Body of pancreas (tissue), 4 donors: Measurements from ENCODE around the gene SOD1. TPM values are rescaled to one million over a fixed set of nuclear protein-coding genes. Genes with fewer than 3 reads are reported as not detected.

Experiments
- ATAC-seq: fragments of 150-250 bp; one replicate; pipeline ENCODE4 v1.9.1; 2016
- DNase-seq, 4 donors: peaks; one replicate each; pipeline ENCODE4 v3.0.0-alpha.2; 2019
- H3K27ac ChIP-seq, 4 donors: fragments of 200-600 bp; sonication (generic); 1 replicate in 3 of 4; 2 replicates in 1 of 4; pipeline versions ENCODE4 v1.5.1 to v1.6.1; 2016 to 2019; ENCODE audit warnings: mild to moderate bottlenecking in 1 of 4, mixed read lengths in 1 of 4, moderate library complexity in 1 of 4
- H3K27me3 ChIP-seq, 2 donors: fragments of 200-600 bp; sonication (generic); one replicate each; pipeline ENCODE4 v1.6.0; 2016; ENCODE audit warnings: mild to moderate bottlenecking in 1 of 2
- H3K36me3 ChIP-seq, 2 donors: fragments of 200-600 bp; sonication (generic); replicated peaks in 1 of 2; 2 replicates each; pipeline ENCODE4 v1.5.1; 2016; ENCODE audit warnings: low read depth in 2 of 2; ENCODE audit not compliant: insufficient read depth in 1 of 2
- H3K4me1 ChIP-seq: fragments of 200-600 bp; sonication (generic); one replicate; pipeline ENCODE4 v1.6.0; 2016
- H3K4me3 ChIP-seq, 2 donors: fragments of 200-600 bp; sonication (generic); 1 replicate in 1 of 2; 2 replicates in 1 of 2; pipeline ENCODE4 v1.5.1; 2016 to 2019
- H3K9me3 ChIP-seq, 3 donors: fragments of 200-600 bp; sonication (generic); 1 replicate in 2 of 3; 2 replicates in 1 of 3; pipeline ENCODE4 v1.5.1; 2016
- POLR2A ChIP-seq, 3 donors: fragments of 450-650 bp; IDR thresholded peaks; one replicate each; pipeline ENCODE4 v1.6.1; 2016; ENCODE audit warnings: antibody characterized with exemption in 3 of 3, mild to moderate bottlenecking in 2 of 3
- WGBS, 2 donors: methylation state at CpG; one replicate each; pipeline ENCODE4 v1.1.5; 2017; 5-methylcytosine and 5-hydroxymethylcytosine counted together
- intact Hi-C: fragments of 100-400 bp; cut with DNase I; formaldehyde crosslinking; loops from one replicate; pipeline ENCODE4 v1.15.1; 2023
- total RNA-seq, 2 donors: library from RNA; depleted of rRNA; stranded (reverse); fragments of >200 nt; gene quantifications; one replicate each; pipeline ENCODE4 v1.1.0, GENCODE V29; 2016
- TF ChIP-seq, protein P1 (sequence below), 7 experiments: fragments of 450-650 bp in 4 of 7; fragments of 200-600 bp in 3 of 7; sonication (generic) in 3 of 7; IDR thresholded peaks; one replicate each; pipeline ENCODE4 v1.5.1; 2016 to 2019; ENCODE audit warnings: antibody characterized with exemption in 7 of 7

Gene SOD1
- total RNA-seq, 2 donors from 2014 or later: 77.6 to 84.7 TPM

DNA sequence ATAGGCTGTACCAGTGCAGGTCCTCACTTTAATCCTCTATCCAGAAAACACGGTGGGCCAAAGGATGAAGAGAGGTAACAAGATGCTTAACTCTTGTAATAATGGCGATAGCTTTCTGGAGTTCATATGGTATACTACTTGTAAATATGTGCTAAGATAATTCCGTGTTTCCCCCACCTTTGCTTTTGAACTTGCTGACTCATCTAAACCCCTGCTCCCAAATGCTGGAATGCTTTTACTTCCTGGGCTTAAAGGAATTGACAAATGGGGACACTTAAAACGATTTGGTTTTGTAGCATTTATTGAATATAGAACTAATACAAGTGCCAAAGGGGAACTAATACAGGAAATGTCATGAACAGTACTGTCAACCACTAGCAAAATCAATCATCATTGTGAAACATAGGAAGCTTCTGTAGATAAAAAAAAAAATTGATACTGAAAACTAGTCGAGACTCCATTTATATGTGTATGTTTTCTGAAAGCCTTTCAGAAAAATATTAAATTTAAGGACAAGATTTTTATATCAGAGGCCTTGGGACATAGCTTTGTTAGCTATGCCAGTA is 7.0 kb downstream of the SOD1 start:
- TF ChIP-seq, protein P1, sequence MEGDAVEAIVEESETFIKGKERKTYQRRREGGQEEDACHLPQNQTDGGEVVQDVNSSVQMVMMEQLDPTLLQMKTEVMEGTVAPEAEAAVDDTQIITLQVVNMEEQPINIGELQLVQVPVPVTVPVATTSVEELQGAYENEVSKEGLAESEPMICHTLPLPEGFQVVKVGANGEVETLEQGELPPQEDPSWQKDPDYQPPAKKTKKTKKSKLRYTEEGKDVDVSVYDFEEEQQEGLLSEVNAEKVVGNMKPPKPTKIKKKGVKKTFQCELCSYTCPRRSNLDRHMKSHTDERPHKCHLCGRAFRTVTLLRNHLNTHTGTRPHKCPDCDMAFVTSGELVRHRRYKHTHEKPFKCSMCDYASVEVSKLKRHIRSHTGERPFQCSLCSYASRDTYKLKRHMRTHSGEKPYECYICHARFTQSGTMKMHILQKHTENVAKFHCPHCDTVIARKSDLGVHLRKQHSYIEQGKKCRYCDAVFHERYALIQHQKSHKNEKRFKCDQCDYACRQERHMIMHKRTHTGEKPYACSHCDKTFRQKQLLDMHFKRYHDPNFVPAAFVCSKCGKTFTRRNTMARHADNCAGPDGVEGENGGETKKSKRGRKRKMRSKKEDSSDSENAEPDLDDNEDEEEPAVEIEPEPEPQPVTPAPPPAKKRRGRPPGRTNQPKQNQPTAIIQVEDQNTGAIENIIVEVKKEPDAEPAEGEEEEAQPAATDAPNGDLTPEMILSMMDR (IDR thresholded peaks at IDR 0.05): no peak
- no peak for TF ChIP-seq POLR2A (IDR thresholded peaks at IDR 0.05)
- H3K36me3 ChIP-seq: peaks cover 0 to 6% of the 10 kb centered on the region in 2 donors
- H3K27me3 ChIP-seq: no peaks in the 10 kb centered on the region
- no peaks in the 10 kb centered on the region for H3K9me3 ChIP-seq
- DNase-seq: no peak
- ATAC-seq: no peak
- intact Hi-C loops: no loop called here
- H3K4me1 ChIP-seq: peaks cover 4% of the 10 kb centered on the region
- no peak overlapping the region for H3K4me3 ChIP-seq
- WGBS, 2 donors: 67 to 70% methylated on average over 5 of the region's 5 CpGs
- no peak overlapping the region for H3K27ac ChIP-seq

DNA sequence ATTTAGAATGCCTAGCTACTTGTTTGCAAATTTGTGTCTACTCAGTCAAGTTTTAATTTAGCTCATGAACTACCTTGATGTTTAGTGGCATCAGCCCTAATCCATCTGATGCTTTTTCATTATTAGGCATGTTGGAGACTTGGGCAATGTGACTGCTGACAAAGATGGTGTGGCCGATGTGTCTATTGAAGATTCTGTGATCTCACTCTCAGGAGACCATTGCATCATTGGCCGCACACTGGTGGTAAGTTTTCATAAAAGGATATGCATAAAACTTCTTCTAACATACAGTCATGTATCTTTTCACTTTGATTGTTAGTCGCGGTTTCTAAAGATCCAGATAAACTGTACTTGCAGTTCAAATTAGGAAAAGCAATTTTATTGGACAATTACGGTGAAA is 7.6 kb downstream of the SOD1 start:
- intact Hi-C loops: no loop called here
- Histone ChIP-seq H3K9me3 (no peaks in the 10 kb centered on the region), H3K36me3 (peaks cover 0 to 6% of the 10 kb centered on the region in 2 donors), H3K4me3 (no peak overlapping the region), H3K27ac (no peak overlapping the region), H3K4me1 (no peaks in the 10 kb centered on the region), H3K27me3 (no peaks in the 10 kb centered on the region)
- ATAC-seq: no peak
- no peak for DNase-seq
- TF ChIP-seq, protein P1 (IDR thresholded peaks at IDR 0.05): no peak
- TF ChIP-seq POLR2A (IDR thresholded peaks at IDR 0.05): no peak
- WGBS, 2 donors: 89 to 93% methylated on average over 5 of the region's 5 CpGs

DNA sequence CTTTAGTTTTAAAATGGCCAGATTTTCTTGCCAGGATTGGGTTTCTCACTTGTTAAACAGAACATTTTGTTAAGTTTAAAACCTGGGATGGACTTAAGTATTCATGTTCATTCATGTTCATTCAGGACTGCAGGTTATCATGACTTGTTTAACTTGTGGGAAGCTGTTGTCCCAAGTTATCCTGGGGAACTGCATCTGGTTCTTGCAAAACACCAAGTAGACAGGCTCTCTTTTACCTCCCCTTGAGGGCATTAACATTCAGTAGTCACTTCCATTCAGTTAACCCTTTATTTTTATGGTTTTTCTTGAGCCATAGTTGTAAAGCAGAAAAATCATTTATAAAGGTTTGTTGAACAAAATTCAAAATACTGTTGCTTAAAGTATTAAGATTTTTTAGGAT is 8.1 kb downstream of the SOD1 start:
- Histone ChIP-seq H3K27me3 (no peaks in the 10 kb centered on the region), H3K4me1 (no peaks in the 10 kb centered on the region), H3K4me3 (no peak overlapping the region), H3K36me3 (peaks cover 0 to 6% of the 10 kb centered on the region in 2 donors), H3K27ac (no peak overlapping the region), H3K9me3 (no peaks in the 10 kb centered on the region)
- no peak for ATAC-seq
- TF ChIP-seq, protein P1 (IDR thresholded peaks at IDR 0.05): no peak
- TF ChIP-seq POLR2A (IDR thresholded peaks at IDR 0.05): no peak
- intact Hi-C loops: no loop called here
- no peak for DNase-seq

DNA sequence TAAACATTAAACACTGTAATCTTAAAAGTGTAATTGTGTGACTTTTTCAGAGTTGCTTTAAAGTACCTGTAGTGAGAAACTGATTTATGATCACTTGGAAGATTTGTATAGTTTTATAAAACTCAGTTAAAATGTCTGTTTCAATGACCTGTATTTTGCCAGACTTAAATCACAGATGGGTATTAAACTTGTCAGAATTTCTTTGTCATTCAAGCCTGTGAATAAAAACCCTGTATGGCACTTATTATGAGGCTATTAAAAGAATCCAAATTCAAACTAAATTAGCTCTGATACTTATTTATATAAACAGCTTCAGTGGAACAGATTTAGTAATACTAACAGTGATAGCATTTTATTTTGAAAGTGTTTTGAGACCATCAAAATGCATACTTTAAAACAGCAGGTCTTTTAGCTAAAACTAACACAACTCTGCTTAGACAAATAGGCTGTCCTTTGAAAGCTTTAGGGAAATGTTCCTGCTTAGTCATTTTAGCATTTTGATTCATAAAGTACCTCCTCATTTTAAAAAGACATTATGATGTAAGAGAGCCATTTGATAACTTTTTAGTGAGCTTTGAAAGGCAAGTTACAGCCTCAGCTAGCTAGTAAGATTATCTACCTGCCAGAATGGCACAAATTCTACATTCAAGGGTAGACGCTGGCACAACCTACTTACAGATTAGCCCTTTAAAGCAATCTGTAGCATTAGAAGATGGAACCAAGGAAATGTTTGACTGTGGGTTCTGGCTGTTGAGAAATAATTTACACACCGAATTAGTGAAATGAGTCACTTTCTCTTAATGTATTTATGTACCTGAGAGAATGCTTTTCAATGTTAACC is 9.4 kb downstream of the SOD1 start:
- Histone ChIP-seq H3K27ac (no peak overlapping the region), H3K4me1 (no peaks in the 10 kb centered on the region), H3K27me3 (no peaks in the 10 kb centered on the region), H3K36me3 (peaks cover 0 to 6% of the 10 kb centered on the region in 2 donors), H3K9me3 (no peaks in the 10 kb centered on the region), H3K4me3 (no peak overlapping the region)
- ATAC-seq: no peak
- no peak for DNase-seq
- TF ChIP-seq, protein P1 (IDR thresholded peaks at IDR 0.05): no peak
- no peak for TF ChIP-seq POLR2A (IDR thresholded peaks at IDR 0.05)
- 88 to 95% methylated on average over 2 of the region's 2 CpGs for WGBS, 2 donors
- intact Hi-C loops: no loop called here
